Ectodermal cell (in vitro differentiated cells): Measurements from ENCODE around the gene CCSER1.
"Not testable (repeated sequence)": the region's sequence is repeated elsewhere in the genome, so short reads cannot be mapped to it uniquely, and the experiment has no call there.

ENCODE experiments used
- H3K27ac ChIP-seq: 2 replicates; pipeline ENCODE4 v1.7.0; 2013; ENCODE audit warnings: mild to moderate bottlenecking, low read depth, low read length; ENCODE audit not compliant: insufficient read depth, poor library complexity, severe bottlenecking
- H3K27me3 ChIP-seq: 2 replicates; pipeline ENCODE4 v1.7.0; 2013; ENCODE audit warnings: mild to moderate bottlenecking, low read length; ENCODE audit not compliant: insufficient read depth, control insufficient read depth, poor library complexity, severe bottlenecking
- H3K36me3 ChIP-seq: one replicate; pipeline ENCODE4 v1.7.0; 2013; ENCODE audit warnings: low read length; ENCODE audit not compliant: control insufficient read depth, insufficient read depth
- H3K4me1 ChIP-seq: one replicate; pipeline ENCODE4 v1.7.0; 2013; ENCODE audit warnings: low read length; ENCODE audit not compliant: control insufficient read depth, insufficient read depth
- H3K4me3 ChIP-seq: 2 replicates; pipeline ENCODE4 v1.7.0; 2013; ENCODE audit warnings: low read depth, low read length, control low read depth; ENCODE audit not compliant: insufficient read depth
- H3K9me3 ChIP-seq: 2 replicates; pipeline ENCODE4 v1.7.0; 2013; ENCODE audit warnings: mild to moderate bottlenecking, low read length, moderate library complexity; ENCODE audit not compliant: control insufficient read depth
- WGBS, 2 experiments: methylation state at CpG; one replicate each; pipeline ENCODE4 v1.1.7; 2013; ENCODE audit warnings: missing lambda C conversion rate in 2 of 2; 5-methylcytosine and 5-hydroxymethylcytosine counted together

Gene CCSER1

DNA sequence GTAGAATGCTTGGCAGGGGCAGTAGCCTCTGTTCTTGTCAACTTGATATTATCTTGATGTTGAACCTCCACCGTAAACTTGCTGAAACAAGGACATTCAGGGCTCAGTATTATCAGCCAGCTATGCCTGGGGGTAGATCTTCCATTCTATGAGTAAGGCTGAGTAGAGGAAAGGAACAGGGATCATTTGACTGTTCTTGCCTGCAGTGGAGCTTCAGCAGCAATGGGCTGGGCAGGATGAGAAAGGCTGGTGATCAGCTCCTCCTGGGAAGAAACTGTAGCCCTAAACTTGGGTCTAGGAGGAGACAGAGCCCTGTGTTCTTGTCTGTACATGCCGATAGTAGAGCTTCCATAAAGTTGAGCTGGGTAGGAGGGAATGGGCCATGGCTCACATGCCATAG, 127.2 kb downstream of the CCSER1 start:
- H3K4me3 ChIP-seq, result no peak overlapping the region
- no peaks in the 10 kb centered on the region for H3K36me3 ChIP-seq
- WGBS, 2 experiments, result 94 to 100% methylated on average over 2 of the region's 2 CpGs
- no peaks in the 10 kb centered on the region for H3K4me1 ChIP-seq
- no peaks in the 10 kb centered on the region for H3K27me3 ChIP-seq
- no peak overlapping the region for H3K27ac ChIP-seq
- no peaks in the 10 kb centered on the region for H3K9me3 ChIP-seq

GRCh38 chr4:90274175-90274574, 147.0 kb downstream of the CCSER1 start:
- H3K4me1 ChIP-seq, result no peaks in the 10 kb centered on the region
- no peaks in the 10 kb centered on the region for H3K9me3 ChIP-seq
- no peaks in the 10 kb centered on the region for H3K36me3 ChIP-seq
- H3K27ac ChIP-seq, result no peak overlapping the region
- no peak overlapping the region for H3K4me3 ChIP-seq
- no peaks in the 10 kb centered on the region for H3K27me3 ChIP-seq
- 100% methylated on average over 1 of the region's 1 CpG; no CpG with 5 or more reads in 1 of the 2 experiments for WGBS, 2 experiments

GRCh38 chr4:90280954-90281353, 153.8 kb downstream of the CCSER1 start:
- no peaks in the 10 kb centered on the region for H3K9me3 ChIP-seq
- WGBS, 2 experiments, result 89% methylated on average over 3 of the region's 3 CpGs
- no peaks in the 10 kb centered on the region for H3K4me1 ChIP-seq
- H3K4me3 ChIP-seq, result no peak overlapping the region
- H3K27ac ChIP-seq, result no peak overlapping the region
- H3K36me3 ChIP-seq, result no peaks in the 10 kb centered on the region
- no peaks in the 10 kb centered on the region for H3K27me3 ChIP-seq

GRCh38 chr4:90281541-90282355, 154.6 kb downstream of the CCSER1 start:
- no peaks in the 10 kb centered on the region for H3K4me1 ChIP-seq
- no peak overlapping the region for H3K27ac ChIP-seq
- no peaks in the 10 kb centered on the region for H3K9me3 ChIP-seq
- H3K4me3 ChIP-seq, result no peak overlapping the region
- no peaks in the 10 kb centered on the region for H3K36me3 ChIP-seq
- H3K27me3 ChIP-seq, result no peaks in the 10 kb centered on the region
- WGBS, 2 experiments, result 92 to 100% methylated on average over 2 of the region's 5 CpGs

GRCh38 chr4:90290345-90290744, 163.2 kb downstream of the CCSER1 start:
- Histone ChIP-seq H3K4me3 (no peak overlapping the region), H3K36me3 (no peaks in the 10 kb centered on the region), H3K9me3 (no peaks in the 10 kb centered on the region), H3K4me1 (no peaks in the 10 kb centered on the region), H3K27ac (no peak overlapping the region), H3K27me3 (no peaks in the 10 kb centered on the region)
- WGBS, 2 experiments, result 91% methylated on average over 3 to 4 of the region's 4 CpGs

DNA sequence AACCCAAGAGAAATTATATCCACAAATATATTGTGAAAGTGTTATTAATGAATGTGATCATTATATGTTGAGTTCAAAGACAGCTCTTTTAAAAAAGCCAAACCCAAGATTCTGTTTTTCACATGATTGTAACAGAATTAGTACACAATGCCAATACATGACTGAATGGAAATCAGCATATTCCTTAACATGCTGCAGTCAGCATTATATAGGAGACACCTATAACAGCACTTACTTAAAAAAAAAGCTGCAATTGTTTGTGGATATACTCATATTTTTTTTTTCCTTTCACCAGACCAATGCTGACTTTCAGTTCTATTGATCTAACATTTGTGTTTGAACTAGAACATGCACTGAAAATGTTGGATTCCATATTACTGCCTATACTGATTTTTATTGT, 165.2 kb downstream of the CCSER1 start:
- Histone ChIP-seq H3K36me3 (no peaks in the 10 kb centered on the region), H3K27me3 (no peaks in the 10 kb centered on the region), H3K4me1 (no peaks in the 10 kb centered on the region), H3K9me3 (no peaks in the 10 kb centered on the region), H3K27ac (no peak overlapping the region), H3K4me3 (no peak overlapping the region)

DNA sequence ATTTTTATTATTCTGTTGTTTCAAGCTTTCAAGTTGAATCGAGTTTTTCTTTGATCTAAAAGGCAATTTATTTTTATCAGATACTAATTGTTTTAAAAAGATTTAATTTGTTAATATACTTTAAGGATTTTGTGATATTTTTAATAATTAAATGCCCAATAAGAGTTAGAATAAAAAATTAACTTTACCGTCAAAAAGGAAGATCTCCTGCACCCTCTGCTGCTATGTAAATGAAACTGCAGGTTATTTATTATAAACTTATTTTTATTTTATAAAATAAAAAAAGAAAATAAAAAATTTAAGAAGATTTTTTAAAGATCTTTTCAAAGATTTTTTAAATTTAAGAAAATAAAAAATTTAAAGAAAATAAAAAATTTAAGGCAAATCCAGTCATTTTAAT, 166.1 kb downstream of the CCSER1 start:
- WGBS, 2 experiments, result no CpG with 5 or more reads among the region's 2 CpGs
- H3K27ac ChIP-seq, result no peak overlapping the region
- no peaks in the 10 kb centered on the region for H3K4me1 ChIP-seq

GRCh38 chr4:90299373-90299772, 172.2 kb downstream of the CCSER1 start:
- H3K36me3 ChIP-seq, result no peaks in the 10 kb centered on the region
- no peak overlapping the region for H3K27ac ChIP-seq
- H3K27me3 ChIP-seq, result no peaks in the 10 kb centered on the region
- WGBS, 2 experiments, result 91% methylated on average over 1 of the region's 1 CpG; no CpG with 5 or more reads in 1 of the 2 experiments
- no peaks in the 10 kb centered on the region for H3K4me1 ChIP-seq
- no peak overlapping the region for H3K4me3 ChIP-seq
- no peaks in the 10 kb centered on the region for H3K9me3 ChIP-seq

More for the DNA sequence above, 166.1 kb downstream of the CCSER1 start:
- H3K27me3 ChIP-seq, result no peaks in the 10 kb centered on the region
- no peak overlapping the region for H3K4me3 ChIP-seq
- no peaks in the 10 kb centered on the region for H3K36me3 ChIP-seq
- no peaks in the 10 kb centered on the region for H3K9me3 ChIP-seq

GRCh38 chr4:90306810-90307209, 179.6 kb downstream of the CCSER1 start:
- H3K9me3 ChIP-seq, result no peaks in the 10 kb centered on the region
- H3K4me1 ChIP-seq, result no peaks in the 10 kb centered on the region
- H3K36me3 ChIP-seq, result no peaks in the 10 kb centered on the region
- H3K4me3 ChIP-seq, result no peak overlapping the region
- H3K27ac ChIP-seq, result no peak overlapping the region
- WGBS, 2 experiments, result no CpG with 5 or more reads among the region's 1 CpG
- H3K27me3 ChIP-seq, result no peaks in the 10 kb centered on the region

DNA sequence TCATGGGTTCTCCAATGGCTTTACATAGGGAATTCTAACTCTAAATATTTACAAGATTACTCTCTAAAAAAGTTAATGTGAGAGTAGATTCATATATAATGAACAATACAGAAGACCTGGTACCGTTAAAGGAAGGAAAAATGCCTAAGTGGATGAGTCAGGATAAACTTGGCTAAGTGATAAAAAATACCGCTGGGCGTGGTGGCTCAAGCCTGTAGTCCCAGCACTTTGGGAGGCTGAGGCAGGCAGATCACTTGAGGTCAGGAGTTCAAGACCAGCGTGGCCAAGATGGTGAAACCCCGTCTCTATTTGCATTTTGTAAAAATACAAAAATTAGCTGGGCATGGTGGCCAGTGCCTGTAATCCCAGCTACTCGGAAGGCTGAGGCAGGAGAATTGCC, 189.9 kb downstream of the CCSER1 start:
- not testable (repeated sequence) for H3K4me3 ChIP-seq, H3K9me3 ChIP-seq, H3K36me3 ChIP-seq, H3K4me1 ChIP-seq, H3K27ac ChIP-seq, H3K27me3 ChIP-seq
- WGBS, 2 experiments, result 94% methylated on average over 6 of the region's 6 CpGs
